ENCODE results near the gene CD164.

The CD164 gene

DNA sequence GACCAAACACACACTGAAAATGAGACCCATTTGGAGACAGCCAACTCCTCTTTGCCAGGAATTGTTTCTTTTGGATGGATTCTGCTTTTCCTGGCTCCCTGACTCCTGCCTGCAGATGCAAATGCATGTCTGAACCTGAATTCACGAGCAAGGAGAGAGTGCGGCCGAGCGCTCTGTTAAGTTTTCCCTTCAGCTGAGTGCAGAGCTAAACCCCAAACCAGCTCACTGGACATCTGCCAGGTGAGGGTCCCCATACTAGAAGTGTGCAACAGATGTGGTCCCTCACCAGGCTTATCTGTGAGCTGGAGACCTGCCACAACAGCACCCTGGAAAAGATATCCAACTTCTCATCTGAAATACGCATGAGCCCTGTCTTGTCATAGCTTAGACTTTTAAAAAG lies 59.0 kb downstream of the CD164 start:
- WGBS, result 94% methylated on average over 4 of the region's 5 CpGs
- Histone ChIP-seq H3K14ac (ENCODE audit: low read length in 2 of 2) (no peak overlapping the region), H3K18ac (ENCODE audit: low read depth in 1 of 2, low read length in 2 of 2) (no peak overlapping the region), H2BK15ac (ENCODE audit: low read depth, poor library complexity, severe bottlenecking) (no peak overlapping the region), H3K79me1 (replicated peaks; ENCODE audit: low read length, poor library complexity, severe bottlenecking) (no peaks in the 10 kb centered on the region), H2BK120ac (ENCODE audit: low read depth, low read length) (no peak overlapping the region), H2AK5ac (ENCODE audit: low read length, severe bottlenecking) (no peak overlapping the region), H3K4me3 (ENCODE audit: insufficient read depth in 1 of 2, low read depth in 1 of 2, low read length in 2 of 2) (no peak overlapping the region), H3K36me3 (ENCODE audit: control insufficient read depth in 1 of 2, insufficient read depth in 2 of 2, low read depth in 1 of 2, low read length in 2 of 2) (no peaks in the 10 kb centered on the region), H3K9ac (ENCODE audit: low read length) (no peak overlapping the region), H3K9me3 (ENCODE audit: control insufficient read depth, low read length) (no peaks in the 10 kb centered on the region), H2BK12ac (ENCODE audit: low read length in 2 of 2) (no peak overlapping the region), H3K23ac (ENCODE audit: low read length in 2 of 2) (no peak overlapping the region), H2AFZ (ENCODE audit: low read depth, low read length) (no peak overlapping the region), H3K4ac (ENCODE audit: low read depth in 1 of 2, low read length in 2 of 2) (no peak overlapping the region), H4K8ac (ENCODE audit: low read length) (no peak overlapping the region), H3K4me2 (ENCODE audit: low read length, poor library complexity, severe bottlenecking) (no peak overlapping the region), H2BK5ac (ENCODE audit: low read depth, low read length, poor library complexity, severe bottlenecking) (no peak overlapping the region), H4K91ac (ENCODE audit: low read length) (no peak overlapping the region), H3K27me3 (ENCODE audit: control insufficient read depth in 1 of 2, insufficient read depth in 1 of 2, low read length in 2 of 2) (no peaks in the 10 kb centered on the region), H3K4me1 (ENCODE audit: control insufficient read depth, insufficient read depth, low read depth, low read length) (peaks cover 1% of the 10 kb centered on the region), H3K27ac (ENCODE audit: low read length, poor library complexity, severe bottlenecking) (no peak overlapping the region)
- DNase-seq, result no peak

DNA sequence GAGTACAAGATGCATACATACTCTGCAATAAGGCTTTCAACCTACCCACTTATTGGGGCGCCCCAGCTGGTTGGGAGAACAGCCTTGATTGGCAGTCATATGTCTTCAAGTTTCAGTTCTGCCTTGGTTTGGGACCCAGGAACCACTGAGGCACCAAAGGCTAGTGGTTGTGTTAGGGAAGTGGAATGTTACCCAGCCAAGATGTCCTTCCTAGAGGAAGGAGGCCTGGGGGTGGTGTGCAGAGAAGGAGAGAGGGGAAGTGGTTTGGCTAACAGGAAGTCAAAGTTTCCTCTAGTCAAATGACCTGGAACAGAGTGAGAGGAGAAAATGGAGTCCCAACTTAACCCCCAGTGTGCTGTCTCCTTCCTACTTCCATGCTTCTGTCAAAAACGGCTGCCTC lies 59.4 kb downstream of the CD164 start:
- no peaks in the 10 kb centered on the region for H3K9me3 ChIP-seq (ENCODE audit: control insufficient read depth, low read length)
- no peak overlapping the region for H2AK5ac ChIP-seq (ENCODE audit: low read length, severe bottlenecking)
- peaks cover 1% of the 10 kb centered on the region for H3K4me1 ChIP-seq (ENCODE audit: control insufficient read depth, insufficient read depth, low read depth, low read length)
- 80% methylated on average over 2 of the region's 2 CpGs for WGBS
- DNase-seq, result no peak
- no peak overlapping the region for H2BK5ac ChIP-seq (ENCODE audit: low read depth, low read length, poor library complexity, severe bottlenecking)
- H3K4ac ChIP-seq (ENCODE audit: low read depth in 1 of 2, low read length in 2 of 2), result no peak overlapping the region
- no peaks in the 10 kb centered on the region for H3K27me3 ChIP-seq (ENCODE audit: control insufficient read depth in 1 of 2, insufficient read depth in 1 of 2, low read length in 2 of 2)
- no peak overlapping the region for H3K9ac ChIP-seq (ENCODE audit: low read length)
- no peak overlapping the region for H2BK12ac ChIP-seq (ENCODE audit: low read length in 2 of 2)
- no peak overlapping the region for H3K27ac ChIP-seq (ENCODE audit: low read length, poor library complexity, severe bottlenecking)
- H2AFZ ChIP-seq (ENCODE audit: low read depth, low read length), result no peak overlapping the region
- H2BK120ac ChIP-seq (ENCODE audit: low read depth, low read length), result no peak overlapping the region
- no peak overlapping the region for H3K14ac ChIP-seq (ENCODE audit: low read length in 2 of 2)
- H3K36me3 ChIP-seq (ENCODE audit: control insufficient read depth in 1 of 2, insufficient read depth in 2 of 2, low read depth in 1 of 2, low read length in 2 of 2), result no peaks in the 10 kb centered on the region
- H4K91ac ChIP-seq (ENCODE audit: low read length), result no peak overlapping the region
- H3K23ac ChIP-seq (ENCODE audit: low read length in 2 of 2), result no peak overlapping the region
- no peaks in the 10 kb centered on the region for H3K79me1 ChIP-seq (replicated peaks; ENCODE audit: low read length, poor library complexity, severe bottlenecking)
- no peak overlapping the region for H3K4me3 ChIP-seq (ENCODE audit: insufficient read depth in 1 of 2, low read depth in 1 of 2, low read length in 2 of 2)
- no peak overlapping the region for H3K18ac ChIP-seq (ENCODE audit: low read depth in 1 of 2, low read length in 2 of 2)
- no peak overlapping the region for H2BK15ac ChIP-seq (ENCODE audit: low read depth, poor library complexity, severe bottlenecking)
- peak overlapping the region; percentile 55 for H4K8ac ChIP-seq (ENCODE audit: low read length)
- H3K4me2 ChIP-seq (ENCODE audit: low read length, poor library complexity, severe bottlenecking), result no peak overlapping the region

DNA sequence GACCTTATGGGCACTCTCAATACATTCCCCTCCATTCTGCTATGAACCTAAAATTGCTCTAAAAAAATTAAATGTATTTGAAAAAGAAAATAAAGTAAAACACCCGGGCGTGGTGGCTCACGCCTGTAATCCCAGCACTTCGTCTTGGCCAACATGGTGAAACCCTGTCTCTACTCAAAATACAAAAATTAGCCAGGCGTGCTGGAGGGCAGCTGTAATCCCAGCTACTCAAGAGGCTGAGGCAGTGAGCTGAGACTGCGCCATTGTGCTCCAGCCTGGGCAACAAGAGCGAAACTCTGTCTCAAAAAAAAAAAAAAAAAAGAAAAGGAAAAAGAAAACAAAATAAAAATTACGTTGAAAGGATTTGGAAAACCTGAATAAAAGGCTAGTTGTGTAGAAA lies 60.5 kb downstream of the CD164 start:
- H3K4ac ChIP-seq (ENCODE audit: low read depth in 1 of 2, low read length in 2 of 2), result no peak overlapping the region
- H2BK120ac ChIP-seq (ENCODE audit: low read depth, low read length), result no peak overlapping the region
- no peak overlapping the region for H3K4me3 ChIP-seq (ENCODE audit: insufficient read depth in 1 of 2, low read depth in 1 of 2, low read length in 2 of 2)
- H2BK15ac ChIP-seq (ENCODE audit: low read depth, poor library complexity, severe bottlenecking), result no peak overlapping the region
- no peak overlapping the region for H3K23ac ChIP-seq (ENCODE audit: low read length in 2 of 2)
- H4K91ac ChIP-seq (ENCODE audit: low read length), result no peak overlapping the region
- H2AFZ ChIP-seq (ENCODE audit: low read depth, low read length), result no peak overlapping the region
- no peak overlapping the region for H3K4me2 ChIP-seq (ENCODE audit: low read length, poor library complexity, severe bottlenecking)
- 73% methylated on average over 5 of the region's 8 CpGs for WGBS
- H3K27ac ChIP-seq (ENCODE audit: low read length, poor library complexity, severe bottlenecking), result no peak overlapping the region
- H3K9ac ChIP-seq (ENCODE audit: low read length), result no peak overlapping the region
- H3K14ac ChIP-seq (ENCODE audit: low read length in 2 of 2), result no peak overlapping the region
- H2AK5ac ChIP-seq (ENCODE audit: low read length, severe bottlenecking), result no peak overlapping the region
- H3K79me1 ChIP-seq (replicated peaks; ENCODE audit: low read length, poor library complexity, severe bottlenecking), result no peaks in the 10 kb centered on the region
- H2BK5ac ChIP-seq (ENCODE audit: low read depth, low read length, poor library complexity, severe bottlenecking), result no peak overlapping the region
- no peaks in the 10 kb centered on the region for H3K9me3 ChIP-seq (ENCODE audit: control insufficient read depth, low read length)
- no peak overlapping the region for H4K8ac ChIP-seq (ENCODE audit: low read length)
- no peaks in the 10 kb centered on the region for H3K36me3 ChIP-seq (ENCODE audit: control insufficient read depth in 1 of 2, insufficient read depth in 2 of 2, low read depth in 1 of 2, low read length in 2 of 2)
- H2BK12ac ChIP-seq (ENCODE audit: low read length in 2 of 2), result no peak overlapping the region
- no peaks in the 10 kb centered on the region for H3K27me3 ChIP-seq (ENCODE audit: control insufficient read depth in 1 of 2, insufficient read depth in 1 of 2, low read length in 2 of 2)
- no peak for DNase-seq
- H3K18ac ChIP-seq (ENCODE audit: low read depth in 1 of 2, low read length in 2 of 2), result no peak overlapping the region
- peaks cover 1% of the 10 kb centered on the region for H3K4me1 ChIP-seq (ENCODE audit: control insufficient read depth, insufficient read depth, low read depth, low read length)

- H3K9me3 ChIP-seq (ENCODE audit: control insufficient read depth, low read length), result no peaks in the 10 kb centered on the region
- no peaks in the 10 kb centered on the region for H3K79me1 ChIP-seq (replicated peaks; ENCODE audit: low read length, poor library complexity, severe bottlenecking)
- no peak overlapping the region for H2BK15ac ChIP-seq (ENCODE audit: low read depth, poor library complexity, severe bottlenecking)
- H3K18ac ChIP-seq (ENCODE audit: low read depth in 1 of 2, low read length in 2 of 2), result no peak overlapping the region
- H3K36me3 ChIP-seq (ENCODE audit: control insufficient read depth in 1 of 2, insufficient read depth in 2 of 2, low read depth in 1 of 2, low read length in 2 of 2), result no peaks in the 10 kb centered on the region
- H3K4ac ChIP-seq (ENCODE audit: low read depth in 1 of 2, low read length in 2 of 2), result no peak overlapping the region
- H3K4me3 ChIP-seq (ENCODE audit: insufficient read depth in 1 of 2, low read depth in 1 of 2, low read length in 2 of 2), result no peak overlapping the region
- H2AK5ac ChIP-seq (ENCODE audit: low read length, severe bottlenecking), result no peak overlapping the region
- peaks cover 1% of the 10 kb centered on the region for H3K4me1 ChIP-seq (ENCODE audit: control insufficient read depth, insufficient read depth, low read depth, low read length)
- H2AFZ ChIP-seq (ENCODE audit: low read depth, low read length), result no peak overlapping the region
- H2BK5ac ChIP-seq (ENCODE audit: low read depth, low read length, poor library complexity, severe bottlenecking), result no peak overlapping the region
- no peak overlapping the region for H3K9ac ChIP-seq (ENCODE audit: low read length)
- H4K8ac ChIP-seq (ENCODE audit: low read length), result no peak overlapping the region
- 82% methylated on average over 1 of the region's 2 CpGs for WGBS
- DNase-seq, result no peak
- H3K27ac ChIP-seq (ENCODE audit: low read length, poor library complexity, severe bottlenecking), result no peak overlapping the region
- no peaks in the 10 kb centered on the region for H3K27me3 ChIP-seq (ENCODE audit: control insufficient read depth in 1 of 2, insufficient read depth in 1 of 2, low read length in 2 of 2)
- no peak overlapping the region for H2BK12ac ChIP-seq (ENCODE audit: low read length in 2 of 2)
- no peak overlapping the region for H3K14ac ChIP-seq (ENCODE audit: low read length in 2 of 2)
- H4K91ac ChIP-seq (ENCODE audit: low read length), result no peak overlapping the region
- H2BK120ac ChIP-seq (ENCODE audit: low read depth, low read length), result no peak overlapping the region
- no peak overlapping the region for H3K23ac ChIP-seq (ENCODE audit: low read length in 2 of 2)
- no peak overlapping the region for H3K4me2 ChIP-seq (ENCODE audit: low read length, poor library complexity, severe bottlenecking)
These were observed 62.2 kb downstream of the CD164 start for GRCh38 chr6:109320072-109320471.
